Amniotic stem cell (primary cell): Measurements from ENCODE around the gene TNIK.

Experiments used
- DNase-seq: peaks from one replicate; lab custom pipeline; 2025; lab: John Stamatoyannopoulos, UW

Gene TNIK

GRCh38 chr3:171226794-171227193, 233.4 kb downstream of the TNIK start:
- no peak for DNase-seq

GRCh38 chr3:171225708-171226107, 234.5 kb downstream of the TNIK start:
- DNase-seq, result no peak

GRCh38 chr3:171225165-171225564, 235.0 kb downstream of the TNIK start:
- DNase-seq, result no peak

- no peak for DNase-seq
Observed at GRCh38 chr3:171223396-171223795, 236.8 kb downstream of the TNIK start.

- DNase-seq, result no peak
Observed at GRCh38 chr3:171222995-171223394, 237.2 kb downstream of the TNIK start.

GRCh38 chr3:171221597-171221996, 238.6 kb downstream of the TNIK start:
- no peak for DNase-seq

GRCh38 chr3:171221104-171221503, 239.1 kb downstream of the TNIK start:
- no peak for DNase-seq

GRCh38 chr3:171219258-171219657, 240.9 kb downstream of the TNIK start:
- DNase-seq, result no peak

GRCh38 chr3:171218069-171218468, 242.1 kb downstream of the TNIK start:
- DNase-seq, result no peak

- no peak for DNase-seq
Observed at GRCh38 chr3:171213907-171214306, 246.3 kb downstream of the TNIK start.

- DNase-seq, result no peak
Observed at GRCh38 chr3:171213178-171213577, 247.0 kb downstream of the TNIK start.

GRCh38 chr3:171212648-171213047, 247.6 kb downstream of the TNIK start:
- DNase-seq, result no peak

GRCh38 chr3:171206283-171206682, 253.9 kb downstream of the TNIK start:
- DNase-seq, result no peak

- DNase-seq, result no peak
Observed at GRCh38 chr3:171204942-171205341, 255.3 kb downstream of the TNIK start.

GRCh38 chr3:171201825-171202224, 258.4 kb downstream of the TNIK start:
- DNase-seq, result no peak

GRCh38 chr3:171200750-171201088, 259.5 kb downstream of the TNIK start:
- no peak for DNase-seq

GRCh38 chr3:171200052-171200749, 260.0 kb downstream of the TNIK start:
- no peak for DNase-seq

GRCh38 chr3:171199473-171199829, 260.8 kb downstream of the TNIK start:
- DNase-seq, result no peak

GRCh38 chr3:171198781-171199472, 261.3 kb downstream of the TNIK start:
- no peak for DNase-seq

- DNase-seq, result no peak
Observed at GRCh38 chr3:171195686-171196085, 264.5 kb downstream of the TNIK start.

- no peak for DNase-seq
Observed at GRCh38 chr3:171194965-171195364, 265.2 kb downstream of the TNIK start.

- no peak for DNase-seq
Observed at GRCh38 chr3:171193693-171194092, 266.5 kb downstream of the TNIK start.

GRCh38 chr3:171192176-171192854, 267.9 kb downstream of the TNIK start:
- DNase-seq, result peak; percentile 32
